ENCODE data around the gene TRAF2. TPM values are rescaled to one million over a fixed set of nuclear protein-coding genes. Genes with fewer than 3 reads are reported as not detected.

Gene TRAF2
- total and polyA plus RNA-seq, 2 donors from 2014 or later = 11.4 to 16.9 TPM

DNA sequence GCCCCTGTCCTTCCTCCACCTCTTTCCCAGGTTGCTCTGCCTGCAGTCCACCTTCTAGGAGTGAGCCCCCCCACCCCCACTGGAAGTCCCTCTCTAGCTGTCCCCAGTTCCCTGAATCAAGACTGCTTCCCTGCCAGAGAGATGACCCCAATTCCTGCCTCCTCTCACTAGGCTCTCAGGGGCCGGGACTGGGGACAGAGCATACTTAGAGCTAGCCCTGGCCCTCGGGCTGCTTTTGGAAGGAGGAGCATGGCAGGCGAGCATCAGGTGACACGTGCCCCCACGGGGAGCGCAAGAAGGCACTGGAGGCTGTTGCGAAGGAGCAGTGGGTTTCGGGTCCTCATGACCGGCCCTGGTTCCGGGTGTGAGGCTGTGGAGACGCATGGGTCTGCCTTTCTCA lies 9.7 kb downstream of the TRAF2 start:
- peaks cover 0 to 20% (median 7%) of the 10 kb centered on the region in 3 donors for H3K36me3 ChIP-seq (ENCODE audit: control insufficient read depth in 2 of 3, insufficient read depth in 3 of 3, low read length in 3 of 3)
- H3K4me3 ChIP-seq (ENCODE audit: low read length in 3 of 3) = no peak overlapping the region
- no peak overlapping the region for H3K27ac ChIP-seq (ENCODE audit: low read depth in 2 of 2, low read length in 2 of 2)
- no peaks in the 10 kb centered on the region for H3K9me3 ChIP-seq (ENCODE audit: control insufficient read depth in 2 of 3, insufficient read depth in 1 of 3, low read length in 3 of 3)
- no peaks in the 10 kb centered on the region for H3K27me3 ChIP-seq (ENCODE audit: control insufficient read depth, insufficient read depth, low read length)
- FAIRE-seq (no peak), DNase-seq (no peak)
- H3K4me1 ChIP-seq (ENCODE audit: control insufficient read depth in 2 of 3, insufficient read depth in 2 of 3, low read depth in 1 of 3, low read length in 3 of 3) = peaks cover 0 to 8% (median 0%) of the 10 kb centered on the region in 3 donors
- TF ChIP-seq, protein P1, sequence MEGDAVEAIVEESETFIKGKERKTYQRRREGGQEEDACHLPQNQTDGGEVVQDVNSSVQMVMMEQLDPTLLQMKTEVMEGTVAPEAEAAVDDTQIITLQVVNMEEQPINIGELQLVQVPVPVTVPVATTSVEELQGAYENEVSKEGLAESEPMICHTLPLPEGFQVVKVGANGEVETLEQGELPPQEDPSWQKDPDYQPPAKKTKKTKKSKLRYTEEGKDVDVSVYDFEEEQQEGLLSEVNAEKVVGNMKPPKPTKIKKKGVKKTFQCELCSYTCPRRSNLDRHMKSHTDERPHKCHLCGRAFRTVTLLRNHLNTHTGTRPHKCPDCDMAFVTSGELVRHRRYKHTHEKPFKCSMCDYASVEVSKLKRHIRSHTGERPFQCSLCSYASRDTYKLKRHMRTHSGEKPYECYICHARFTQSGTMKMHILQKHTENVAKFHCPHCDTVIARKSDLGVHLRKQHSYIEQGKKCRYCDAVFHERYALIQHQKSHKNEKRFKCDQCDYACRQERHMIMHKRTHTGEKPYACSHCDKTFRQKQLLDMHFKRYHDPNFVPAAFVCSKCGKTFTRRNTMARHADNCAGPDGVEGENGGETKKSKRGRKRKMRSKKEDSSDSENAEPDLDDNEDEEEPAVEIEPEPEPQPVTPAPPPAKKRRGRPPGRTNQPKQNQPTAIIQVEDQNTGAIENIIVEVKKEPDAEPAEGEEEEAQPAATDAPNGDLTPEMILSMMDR (IDR thresholded peaks at IDR 0.05; ENCODE audit: borderline replicate concordance, extremely low read depth, insufficient read depth) = no peak
- no peak overlapping the region for H3K9ac ChIP-seq (ENCODE audit: low read length in 3 of 3)
- intact Hi-C loops (cut with DNase I) = no loop called here

- TF ChIP-seq, protein P1 (IDR thresholded peaks at IDR 0.05; ENCODE audit: borderline replicate concordance, extremely low read depth, insufficient read depth) = no peak
- Histone ChIP-seq H3K4me1 (ENCODE audit: control insufficient read depth in 2 of 3, insufficient read depth in 2 of 3, low read depth in 1 of 3, low read length in 3 of 3) (peaks cover 0 to 20% (median 10%) of the 10 kb centered on the region in 3 donors), H3K36me3 (ENCODE audit: control insufficient read depth in 2 of 3, insufficient read depth in 3 of 3, low read length in 3 of 3) (peaks cover 0 to 17% (median 7%) of the 10 kb centered on the region in 3 donors), H3K4me3 (ENCODE audit: low read length in 3 of 3) (no peak overlapping the region), H3K27me3 (ENCODE audit: control insufficient read depth, insufficient read depth, low read length) (no peaks in the 10 kb centered on the region), H3K9ac (ENCODE audit: low read length in 3 of 3) (no peak overlapping the region), H3K27ac (ENCODE audit: low read depth in 2 of 2, low read length in 2 of 2) (no peak overlapping the region), H3K9me3 (ENCODE audit: control insufficient read depth in 2 of 3, insufficient read depth in 1 of 3, low read length in 3 of 3) (no peaks in the 10 kb centered on the region)
- DNase-seq (no peak), FAIRE-seq (no peak)
- intact Hi-C loops (cut with DNase I) = no loop called here
Measured at GRCh38 chr9:136898483-136899100, 12.3 kb downstream of the TRAF2 start.

DNA sequence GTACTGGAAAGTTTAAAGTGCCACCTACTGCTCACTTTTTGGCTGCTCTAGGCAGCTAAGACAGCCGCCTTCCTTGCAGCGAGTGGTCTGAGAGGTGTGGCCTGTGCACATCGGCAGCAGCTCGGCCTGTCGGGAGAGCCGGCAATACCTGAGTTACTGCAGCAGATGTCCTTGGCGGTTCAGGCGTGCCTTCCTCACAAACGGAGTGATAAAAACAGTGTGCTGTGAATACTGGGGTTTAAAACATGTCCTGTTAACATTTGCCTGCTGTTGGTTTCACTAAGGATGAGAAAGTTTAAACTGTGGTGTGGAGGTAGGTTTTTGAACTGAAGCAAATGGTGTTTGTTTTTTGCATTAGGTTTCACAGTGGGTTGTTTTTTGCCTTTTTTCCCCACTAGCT lies 12.9 kb downstream of the TRAF2 start:
- Histone ChIP-seq H3K9me3 (ENCODE audit: control insufficient read depth in 2 of 3, insufficient read depth in 1 of 3, low read length in 3 of 3) (no peaks in the 10 kb centered on the region), H3K9ac (ENCODE audit: low read length in 3 of 3) (no peak overlapping the region), H3K36me3 (ENCODE audit: control insufficient read depth in 2 of 3, insufficient read depth in 3 of 3, low read length in 3 of 3) (peaks cover 0 to 17% (median 7%) of the 10 kb centered on the region in 3 donors), H3K4me1 (ENCODE audit: control insufficient read depth in 2 of 3, insufficient read depth in 2 of 3, low read depth in 1 of 3, low read length in 3 of 3) (peaks cover 0 to 20% (median 10%) of the 10 kb centered on the region in 3 donors), H3K27me3 (ENCODE audit: control insufficient read depth, insufficient read depth, low read length) (no peaks in the 10 kb centered on the region), H3K4me3 (ENCODE audit: low read length in 3 of 3) (no peak overlapping the region), H3K27ac (ENCODE audit: low read depth in 2 of 2, low read length in 2 of 2) (no peak overlapping the region)
- no peak for DNase-seq
- TF ChIP-seq, protein P1 (IDR thresholded peaks at IDR 0.05; ENCODE audit: borderline replicate concordance, extremely low read depth, insufficient read depth) = no peak
- intact Hi-C loops (cut with DNase I) = no loop called here
- no peak for FAIRE-seq

Data from kidney (tissue), 14 donors.